NCI-H226 (cell line): ENCODE measurements around the gene WWOX.

Experiments used
- DNase-seq: peaks from one replicate; pipeline ENCODE4 v3.0.0-alpha.2; 2015

Gene WWOX

DNA sequence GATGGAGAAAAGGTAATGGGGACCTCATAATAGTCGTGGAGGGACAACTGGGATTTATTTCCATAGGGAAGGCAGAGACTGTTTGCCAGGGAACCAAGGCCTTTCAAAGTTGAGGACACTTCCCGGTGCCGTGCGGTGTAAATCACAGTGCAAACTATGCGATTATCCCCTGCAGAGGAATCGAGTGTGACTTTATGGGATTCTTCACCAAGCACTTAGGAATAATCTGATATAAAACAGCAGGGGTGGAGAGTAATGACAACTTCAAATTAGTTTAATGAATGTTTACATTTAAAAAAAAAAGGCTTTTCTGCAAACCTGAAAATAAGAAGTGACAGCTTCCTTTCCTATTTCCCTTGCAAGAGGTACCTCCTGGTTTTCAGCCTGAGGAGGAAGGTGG lies 962.9 kb downstream of the WWOX start:
- DNase-seq = no peak

DNA sequence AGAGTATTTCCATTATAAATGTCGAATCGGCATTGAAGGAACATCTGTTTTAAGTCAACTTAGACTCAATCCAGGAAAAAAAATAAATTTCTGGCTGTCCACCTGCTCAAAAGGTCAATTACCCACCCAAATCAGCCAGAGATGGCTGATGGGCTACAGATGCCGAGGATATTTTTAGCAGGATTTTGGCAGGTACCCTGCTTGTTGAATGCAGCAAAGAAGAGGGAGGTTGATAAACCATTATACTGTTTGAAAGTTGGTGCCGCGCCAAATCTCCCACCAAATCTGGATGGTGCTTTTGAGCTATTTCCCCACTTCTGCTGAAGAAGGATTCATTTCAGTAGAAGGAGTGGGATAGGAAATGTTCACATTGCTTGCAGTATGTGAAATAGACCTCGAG lies 963.4 kb downstream of the WWOX start:
- DNase-seq = no peak

GRCh38 chr16:79064256-79064972 lies 965.0 kb downstream of the WWOX start:
- peak; percentile 60 for DNase-seq

DNA sequence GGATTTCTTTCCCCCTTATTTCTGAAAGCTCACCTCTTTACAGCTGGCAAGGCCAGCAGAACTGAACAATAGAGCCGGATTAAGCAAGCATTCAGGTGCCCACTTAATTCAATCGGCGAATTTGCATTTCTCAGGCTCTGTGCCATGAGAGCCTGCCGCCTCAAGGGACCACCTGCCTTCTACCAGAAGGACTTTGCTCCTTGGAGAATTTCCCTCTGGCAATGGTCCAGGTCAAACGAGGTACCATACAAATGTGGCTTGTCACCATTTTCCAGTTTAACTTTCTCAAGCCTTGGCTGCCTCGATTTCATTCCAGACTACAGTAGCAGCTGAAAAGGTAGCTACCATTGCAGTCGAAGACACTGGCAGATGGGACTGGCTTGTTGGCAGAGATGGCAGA lies 967.1 kb downstream of the WWOX start:
- DNase-seq = no peak

GRCh38 chr16:79067600-79067999 lies 968.1 kb downstream of the WWOX start:
- DNase-seq = peak; percentile 69

DNA sequence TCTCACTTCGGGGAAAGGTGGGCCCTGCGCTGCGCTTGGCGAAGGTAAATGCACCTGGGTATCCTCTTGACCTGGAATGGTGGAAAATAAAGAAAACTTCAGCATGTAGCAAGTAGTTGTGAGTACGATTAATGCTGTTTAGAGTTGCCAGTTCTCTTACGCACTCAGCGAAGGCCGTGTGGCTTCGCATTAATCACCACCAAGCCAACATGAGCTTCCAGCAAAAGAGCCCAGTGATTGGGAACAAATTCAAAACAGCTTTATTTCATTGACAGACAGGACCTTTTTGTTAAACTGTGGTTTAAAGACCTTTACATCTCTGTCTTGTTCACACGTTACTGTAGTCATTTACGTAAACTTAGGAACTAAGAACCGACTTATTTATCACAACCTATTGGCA lies 969.7 kb downstream of the WWOX start:
- no peak for DNase-seq

GRCh38 chr16:79069633-79070032 lies 970.2 kb downstream of the WWOX start:
- no peak for DNase-seq

DNA sequence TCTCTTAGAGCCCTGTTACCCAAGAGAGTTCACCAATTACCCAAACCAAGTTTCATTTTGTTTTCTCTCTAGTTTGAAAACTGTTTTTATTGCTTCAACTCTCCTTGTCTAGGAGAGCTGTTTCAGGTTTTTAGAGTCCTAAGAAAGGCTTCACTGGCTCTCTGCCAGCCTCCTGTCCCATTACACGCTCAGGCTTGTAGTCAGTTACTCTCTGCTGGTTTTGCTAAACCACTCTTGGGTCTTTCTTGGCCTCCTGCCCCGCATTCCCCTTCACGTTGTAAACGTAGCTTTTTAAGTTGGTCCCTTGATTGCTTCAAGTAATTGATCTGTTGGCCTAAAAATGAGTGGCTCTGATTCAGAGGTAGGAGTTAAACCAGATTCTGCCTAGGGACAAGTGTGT lies 972.0 kb downstream of the WWOX start:
- DNase-seq = no peak

DNA sequence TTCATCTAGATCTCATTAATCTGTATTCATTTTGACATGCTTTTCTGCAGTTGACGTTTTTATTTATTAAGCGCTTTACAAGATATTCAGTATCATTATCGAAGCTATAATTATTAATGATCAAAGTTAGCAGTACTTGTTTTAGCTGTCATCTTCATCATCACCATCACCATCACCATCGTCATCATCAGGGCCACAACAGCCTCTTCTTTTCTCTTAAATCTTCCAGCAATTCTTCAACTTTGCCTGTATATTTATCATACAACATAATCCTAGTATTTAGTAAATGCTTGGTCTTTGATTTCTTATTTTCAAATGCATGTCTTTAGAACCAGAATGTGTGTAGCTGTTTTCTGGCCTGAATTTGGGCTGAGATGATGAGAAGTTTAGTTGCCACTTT lies 973.1 kb downstream of the WWOX start:
- no peak for DNase-seq

DNA sequence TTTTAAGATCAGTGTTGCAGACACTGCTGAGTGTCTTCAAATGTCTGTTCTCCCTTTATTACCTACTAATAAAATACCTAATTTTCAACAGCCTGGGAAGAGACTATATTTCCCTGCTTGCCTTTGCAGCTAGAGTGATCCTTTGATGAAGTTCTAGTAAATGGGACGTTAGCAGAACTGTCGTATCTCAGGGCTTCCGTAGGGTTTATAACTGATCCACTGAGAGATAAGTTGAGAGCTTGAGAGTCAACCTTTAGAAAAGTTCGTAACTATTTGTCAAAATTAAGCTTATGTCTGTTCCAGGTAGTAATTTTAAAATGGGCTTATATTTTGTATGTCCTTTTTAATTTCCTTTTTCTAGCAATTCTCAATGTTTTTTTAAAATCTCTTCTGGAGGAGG lies 974.1 kb downstream of the WWOX start:
- no peak for DNase-seq

GRCh38 chr16:79074541-79074940 lies 975.1 kb downstream of the WWOX start:
- DNase-seq = no peak

- no peak for DNase-seq
Measured at GRCh38 chr16:79074951-79075350, 975.5 kb downstream of the WWOX start.

DNA sequence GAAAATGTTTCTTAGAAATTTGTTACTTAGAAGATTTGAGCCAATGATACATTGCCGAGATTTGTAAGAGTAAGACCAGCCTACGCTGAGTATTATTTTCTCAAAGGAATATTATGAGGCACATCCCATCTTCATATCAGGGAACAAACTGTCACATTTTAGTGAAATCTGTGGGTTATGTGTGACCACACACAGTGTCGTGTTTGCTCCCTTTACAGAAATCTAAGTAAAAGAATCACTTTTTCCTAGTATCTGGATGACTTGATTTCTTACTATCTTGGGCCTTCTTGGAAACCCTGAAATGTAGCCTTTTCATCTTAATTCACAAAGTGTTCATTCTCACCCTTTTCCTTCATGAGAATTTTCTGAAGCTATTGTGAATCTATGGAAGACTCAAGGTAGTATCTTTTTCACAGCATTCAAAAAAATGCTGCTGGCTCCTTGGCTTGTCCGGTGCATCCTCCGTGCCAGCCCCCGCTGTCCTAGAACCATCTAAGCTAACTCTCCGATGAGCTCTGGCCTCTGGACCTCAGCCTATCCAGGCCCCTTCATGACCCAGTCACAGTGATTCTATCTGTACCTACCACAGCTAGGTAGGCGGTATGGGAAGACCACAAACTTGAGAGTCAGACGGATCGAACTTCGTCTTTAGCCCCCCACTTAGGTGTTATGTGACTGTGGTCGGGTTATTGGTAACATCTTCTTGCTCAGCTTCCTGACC lies 976.8 kb downstream of the WWOX start:
- no peak for DNase-seq

DNA sequence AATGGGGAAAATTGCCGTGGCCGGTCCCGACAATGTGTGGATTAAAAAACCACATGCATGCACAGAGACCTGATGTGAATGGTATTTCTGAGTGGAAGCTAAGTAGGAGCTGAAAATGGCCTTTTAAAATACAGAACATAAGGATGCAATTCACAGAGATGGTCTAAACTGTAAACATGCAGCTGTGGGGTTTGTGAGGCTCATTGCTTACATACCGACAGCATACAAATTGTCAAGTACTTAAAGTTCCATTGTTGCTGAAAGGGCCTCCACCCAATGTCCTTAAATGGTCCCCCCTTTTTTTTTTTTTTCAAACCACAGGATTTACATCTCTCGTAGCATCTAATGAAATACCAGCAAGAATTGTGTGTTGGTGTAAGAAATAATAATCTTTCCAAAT lies 977.9 kb downstream of the WWOX start:
- DNase-seq = no peak

DNA sequence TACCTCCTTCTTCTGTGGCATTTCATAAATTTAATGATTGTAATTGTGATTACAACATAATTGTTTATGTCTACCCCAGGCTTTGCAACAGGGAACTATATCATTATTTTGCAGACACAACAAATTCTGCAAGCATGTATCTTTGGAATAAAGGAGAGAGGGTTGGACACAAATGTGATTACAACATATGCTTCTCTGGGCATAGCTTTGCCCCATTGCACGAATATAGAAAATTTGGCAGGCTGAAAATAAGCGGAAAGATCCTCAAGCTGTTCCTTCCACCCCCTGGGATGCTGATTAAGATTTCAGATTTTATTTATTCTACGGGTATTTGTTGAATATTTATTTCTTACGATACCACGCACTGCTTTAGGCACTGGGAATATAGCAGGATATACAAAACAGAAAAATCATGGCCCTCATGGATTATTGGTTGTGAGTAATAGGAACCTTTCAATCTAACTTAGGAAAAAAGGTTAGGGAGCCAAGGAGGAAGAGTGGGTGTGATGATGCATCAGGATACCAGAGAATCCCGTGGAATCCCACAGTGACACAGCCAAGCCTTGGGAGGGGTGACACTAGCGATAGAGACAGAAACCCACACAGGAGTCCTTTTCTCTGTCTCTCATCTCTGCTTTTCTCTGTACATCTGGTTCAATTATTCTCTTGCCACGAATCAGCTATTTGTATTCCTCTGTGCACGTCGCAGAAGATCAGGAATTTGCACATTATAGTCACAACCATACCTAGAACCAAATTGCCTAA lies 980.4 kb downstream of the WWOX start:
- no peak for DNase-seq

DNA sequence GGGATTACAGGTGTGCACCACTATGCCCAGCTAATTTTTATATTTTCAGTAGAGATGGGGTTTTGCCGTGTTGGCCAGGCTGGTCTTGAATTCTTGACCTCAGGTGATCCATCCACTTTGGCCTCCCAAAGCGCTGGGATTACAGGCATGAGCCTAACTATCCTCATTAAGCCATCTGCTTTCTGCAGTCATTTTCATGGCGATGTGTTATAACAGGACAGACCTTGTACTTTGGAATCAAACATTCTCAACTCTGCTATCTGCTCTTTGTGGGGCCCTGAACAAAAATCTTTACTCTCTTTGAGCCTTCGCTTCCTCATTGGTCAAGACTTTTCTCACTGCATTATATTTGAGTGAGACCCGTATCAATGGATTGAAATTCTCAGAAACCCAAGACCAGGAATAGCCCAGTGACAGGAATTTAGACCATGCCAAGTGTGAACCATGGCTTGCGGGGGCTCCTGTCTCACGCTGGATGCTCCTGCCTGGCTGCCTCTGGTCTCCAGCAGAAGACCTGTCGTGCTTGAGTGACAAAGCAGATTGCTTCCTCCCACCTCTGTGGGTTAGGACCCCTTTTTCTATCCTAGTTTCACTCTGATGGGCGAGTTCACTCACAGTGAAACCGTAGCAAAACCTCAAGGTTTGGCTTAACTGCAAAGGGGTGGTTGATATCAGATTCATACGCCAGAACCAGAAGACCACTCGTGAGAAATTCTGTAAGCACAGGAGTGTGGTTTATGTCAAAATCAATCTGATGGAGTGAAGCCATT lies 982.0 kb downstream of the WWOX start:
- DNase-seq = no peak

- no peak for DNase-seq
Measured at GRCh38 chr16:79082970-79083369, 983.5 kb downstream of the WWOX start.

DNA sequence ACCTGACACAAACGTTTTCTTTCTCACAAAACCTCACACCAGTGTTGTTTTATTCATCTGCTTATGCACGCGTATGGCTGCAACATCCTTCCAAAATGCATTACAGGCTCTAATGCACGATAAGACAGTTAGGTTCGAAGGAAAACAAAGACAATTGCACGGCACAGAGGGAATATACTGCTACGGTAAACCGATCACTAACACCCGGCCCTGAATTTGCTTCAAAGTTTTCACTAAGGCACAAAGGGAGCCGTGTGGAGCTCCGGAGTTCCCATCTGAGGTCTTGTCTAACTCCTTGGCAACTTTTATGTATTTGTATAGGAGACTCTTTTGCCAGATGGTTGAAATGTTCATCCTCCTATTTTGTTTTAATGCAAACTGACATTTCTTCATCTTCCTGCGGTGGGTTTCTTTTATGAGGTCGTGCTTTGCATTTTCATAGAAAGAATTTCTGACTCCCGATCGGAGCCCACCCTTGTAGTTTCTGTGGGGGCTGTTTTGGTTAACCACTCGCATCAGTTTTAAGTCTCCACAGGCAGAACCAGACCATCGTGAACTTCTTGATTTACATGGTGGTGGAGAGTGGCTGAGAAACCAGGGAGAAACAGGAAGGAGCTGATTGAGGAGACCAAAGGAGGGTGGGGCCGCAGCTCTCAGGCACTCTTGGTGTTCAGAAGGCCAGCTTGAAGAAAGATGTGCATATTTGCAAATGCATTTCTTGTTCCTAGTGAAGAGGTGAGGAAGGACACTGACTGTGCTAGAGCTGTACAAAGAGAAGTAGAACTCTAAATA lies 984.2 kb downstream of the WWOX start:
- no peak for DNase-seq

DNA sequence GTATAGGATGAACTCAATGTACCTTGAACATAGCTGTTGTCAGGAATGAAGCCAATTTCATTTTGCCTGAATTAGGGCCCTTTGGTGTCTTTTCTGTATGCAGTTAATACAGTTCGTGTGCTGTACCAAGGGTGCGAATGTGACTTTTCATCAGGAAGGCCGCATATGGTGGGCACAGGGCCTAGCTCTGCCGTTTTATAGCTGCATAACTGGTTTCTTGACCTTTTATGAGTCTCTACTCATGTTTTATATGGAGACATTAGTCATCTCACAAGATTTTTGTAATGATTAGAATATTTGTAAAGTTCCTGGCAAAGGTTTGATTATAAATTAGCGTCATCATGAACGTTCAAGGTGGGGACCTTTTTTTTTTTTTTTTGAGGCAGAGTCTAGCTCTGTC lies 989.5 kb downstream of the WWOX start:
- no peak for DNase-seq

DNA sequence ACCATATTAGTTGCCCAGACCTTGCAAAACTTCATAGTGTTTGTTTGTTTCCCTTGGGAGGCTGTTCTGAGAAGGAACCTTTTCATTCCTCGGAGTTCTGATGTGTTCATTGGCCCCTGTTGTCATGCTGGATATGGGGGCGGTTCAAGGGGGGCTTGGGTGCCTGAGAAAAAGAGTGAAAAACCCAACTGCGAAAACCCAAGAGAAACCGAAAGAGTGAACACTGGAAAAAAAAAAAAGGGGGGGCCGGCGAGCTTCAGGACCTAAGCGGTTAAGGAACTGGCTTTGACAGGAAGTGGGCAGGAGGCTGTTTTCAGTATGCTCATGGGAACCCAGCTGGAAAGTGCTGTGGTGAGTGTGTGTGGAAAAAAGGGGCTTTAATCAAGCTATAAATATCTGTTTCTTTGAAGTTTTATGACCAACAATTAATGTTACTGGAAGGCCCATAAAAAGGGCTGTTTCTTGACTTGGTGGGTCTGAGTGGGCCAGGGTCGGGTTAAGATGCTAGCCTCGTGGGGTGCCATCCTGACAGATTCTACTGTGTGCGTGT lies 990.4 kb downstream of the WWOX start:
- no peak for DNase-seq

DNA sequence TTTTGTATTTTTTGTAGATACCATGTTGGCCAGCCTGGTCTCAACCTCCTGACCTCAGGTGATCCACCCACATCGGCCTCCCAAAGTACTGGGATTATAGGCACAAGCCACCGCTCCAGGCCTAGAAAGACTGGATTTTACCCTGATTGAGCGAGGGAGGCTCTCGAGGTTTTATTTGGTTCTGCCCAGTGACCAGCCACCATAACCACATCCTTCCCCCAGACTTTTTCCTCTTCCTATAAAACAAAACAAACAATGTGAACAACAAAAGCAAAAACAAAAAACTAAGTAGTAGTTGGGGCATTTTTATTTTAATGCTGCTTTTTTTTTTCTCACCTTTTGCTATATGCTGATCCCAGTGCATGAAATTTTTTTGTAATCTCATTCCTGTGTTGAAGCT lies 991.5 kb downstream of the WWOX start:
- DNase-seq = no peak

DNA sequence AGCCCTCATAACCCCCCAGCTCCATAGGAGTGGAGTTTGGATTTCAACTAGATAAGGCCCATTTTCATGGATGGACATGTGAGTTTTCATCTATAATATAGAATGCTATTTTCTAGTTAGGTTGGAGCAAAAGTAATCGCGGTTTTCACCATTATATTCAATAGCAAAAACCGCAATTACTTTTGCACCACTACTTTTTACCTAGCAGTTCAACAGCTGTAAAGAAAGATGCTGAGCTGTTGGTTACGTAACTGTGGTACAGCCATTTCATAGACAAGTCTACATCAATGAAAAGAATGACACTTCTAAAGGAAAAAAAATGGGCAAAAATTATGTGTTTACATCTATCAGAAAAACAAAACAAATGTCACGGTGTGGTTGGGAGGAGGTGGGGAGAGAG lies 993.4 kb downstream of the WWOX start:
- no peak for DNase-seq
